Hepatocyte (in vitro differentiated cells): ENCODE data around the gene NMRAL1.

Source experiments
- EZH2 ChIP-seq: fragments of 200-600 bp; sonication (generic); IDR thresholded peaks from 2 replicates; pipeline ENCODE4 v1.6.1; 2016; ENCODE audit warnings: antibody characterized with exemption, mild to moderate bottlenecking, borderline replicate concordance
- EZH2phosphoT487 ChIP-seq: fragments of 200-600 bp; sonication (generic); IDR thresholded peaks from one replicate; pipeline ENCODE4 v1.6.1; 2018; ENCODE audit warnings: antibody characterized with exemption, mild to moderate bottlenecking, low read depth, moderate library complexity; ENCODE audit not compliant: unreplicated experiment, severe bottlenecking
- TF ChIP-seq, protein P1 (sequence below): fragments of 200-600 bp; sonication (generic); IDR thresholded peaks from 2 replicates; pipeline ENCODE4 v1.5.1; 2016; ENCODE audit warnings: antibody characterized with exemption, mild to moderate bottlenecking; ENCODE audit not compliant: poor library complexity

DNA sequence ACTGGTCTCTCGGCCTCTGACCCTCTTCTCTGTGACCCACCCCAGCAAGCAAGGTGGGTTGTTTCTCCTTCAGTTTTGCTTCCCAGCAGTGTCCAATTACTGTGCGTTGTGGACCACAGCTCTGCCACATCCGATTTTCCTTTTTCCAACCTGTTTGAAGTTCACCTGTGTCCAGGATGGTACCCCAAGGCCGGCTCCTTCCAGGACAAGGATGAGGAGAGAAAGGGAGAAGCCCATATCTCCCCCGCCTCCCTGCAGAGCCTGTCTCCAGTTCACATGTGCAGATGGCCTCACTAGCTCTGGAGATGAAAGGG is 13.5 kb downstream of the NMRAL1 start:
- TF ChIP-seq, protein P1, sequence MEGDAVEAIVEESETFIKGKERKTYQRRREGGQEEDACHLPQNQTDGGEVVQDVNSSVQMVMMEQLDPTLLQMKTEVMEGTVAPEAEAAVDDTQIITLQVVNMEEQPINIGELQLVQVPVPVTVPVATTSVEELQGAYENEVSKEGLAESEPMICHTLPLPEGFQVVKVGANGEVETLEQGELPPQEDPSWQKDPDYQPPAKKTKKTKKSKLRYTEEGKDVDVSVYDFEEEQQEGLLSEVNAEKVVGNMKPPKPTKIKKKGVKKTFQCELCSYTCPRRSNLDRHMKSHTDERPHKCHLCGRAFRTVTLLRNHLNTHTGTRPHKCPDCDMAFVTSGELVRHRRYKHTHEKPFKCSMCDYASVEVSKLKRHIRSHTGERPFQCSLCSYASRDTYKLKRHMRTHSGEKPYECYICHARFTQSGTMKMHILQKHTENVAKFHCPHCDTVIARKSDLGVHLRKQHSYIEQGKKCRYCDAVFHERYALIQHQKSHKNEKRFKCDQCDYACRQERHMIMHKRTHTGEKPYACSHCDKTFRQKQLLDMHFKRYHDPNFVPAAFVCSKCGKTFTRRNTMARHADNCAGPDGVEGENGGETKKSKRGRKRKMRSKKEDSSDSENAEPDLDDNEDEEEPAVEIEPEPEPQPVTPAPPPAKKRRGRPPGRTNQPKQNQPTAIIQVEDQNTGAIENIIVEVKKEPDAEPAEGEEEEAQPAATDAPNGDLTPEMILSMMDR: no peak
- TF ChIP-seq EZH2: no peak
- no peak for TF ChIP-seq EZH2phosphoT487
